ENCODE measurements around the gene INSRR. TPM values are rescaled to one million over a fixed set of nuclear protein-coding genes. Genes with fewer than 3 reads are reported as not detected.

INSRR gene
- polyA plus RNA-seq, 3 donors, result not detected

GRCh38 chr1:156848461-156849150 lies 10.3 kb downstream of the INSRR start:
- WGBS (ENCODE audit: insufficient coverage), result 6% methylated on average over 35 of the region's 36 CpGs
- Histone ChIP-seq H3K4me3 (replicated peaks in 1 of 3; ENCODE audit: low read depth in 2 of 3, low read length in 3 of 3) (no peak overlapping the region), H2AFZ (ENCODE audit: insufficient read depth, low read depth, low read length, poor library complexity, severe bottlenecking) (no peak overlapping the region), H4K20me1 (ENCODE audit: insufficient read depth, low read length) (no peaks in the 10 kb centered on the region), H3K9me3 (replicated peaks in 1 of 2; ENCODE audit: control insufficient read depth in 1 of 2, insufficient read depth in 1 of 2, low read length in 2 of 2) (peaks cover 0 to 8% of the 10 kb centered on the region in 2 donors), H3K9ac (ENCODE audit: insufficient read depth, low read length, poor library complexity, severe bottlenecking) (no peak overlapping the region), H3K36me3 (replicated peaks in 1 of 2; ENCODE audit: control insufficient read depth in 1 of 2, insufficient read depth in 2 of 2, low read length in 2 of 2) (no peaks in the 10 kb centered on the region), H3K27ac (ENCODE audit: low read depth in 1 of 2, low read length in 2 of 2) (no peak overlapping the region), H3K79me2 (ENCODE audit: insufficient read depth, low read length) (no peaks in the 10 kb centered on the region), H3K27me3 (ENCODE audit: control insufficient read depth in 2 of 2, insufficient read depth in 2 of 2, low read length in 2 of 2) (peaks cover 38 to 63% of the 10 kb centered on the region in 2 donors), H3K4me2 (replicated peaks; ENCODE audit: extremely low read depth, low read length, poor library complexity, severe bottlenecking) (no peak overlapping the region), H3K4me1 (ENCODE audit: control insufficient read depth in 1 of 2, insufficient read depth in 2 of 2, low read length in 2 of 2) (peaks cover 2 to 4% of the 10 kb centered on the region in 2 donors)
- Mint-ChIP-seq H3K27ac (no peak overlapping the region), H3K4me3 (peak overlapping the region in 1 of 2 donors; percentile 77), H3K36me3 (peaks cover 0 to 1% of the 10 kb centered on the region in 2 donors), H3K27me3 (ENCODE audit: low read depth in 3 of 3) (peaks cover 68 to 75% (median 71%) of the 10 kb centered on the region in 3 donors), H3K4me1 (peaks cover 6% of the 10 kb centered on the region), H3K9me3 (peaks cover 0 to 11% (median 2%) of the 10 kb centered on the region in 7 donors)
- no peak for TF ChIP-seq CTCF (IDR thresholded peaks at IDR 0.05)
- DNase-seq, result no peak
- intact Hi-C loops (cut with micrococcal nuclease), result no loop called here

GRCh38 chr1:156847591-156848460 lies 11.1 kb downstream of the INSRR start:
- Mint-ChIP-seq H3K27ac (no peak overlapping the region), H3K27me3 (ENCODE audit: low read depth in 3 of 3) (peaks cover 70 to 79% (median 77%) of the 10 kb centered on the region in 3 donors), H3K36me3 (peaks cover 0 to 1% of the 10 kb centered on the region in 2 donors), H3K4me3 (peak overlapping the region in 1 of 2 donors; percentile 77), H3K9me3 (peaks cover 0 to 11% (median 2%) of the 10 kb centered on the region in 7 donors), H3K4me1 (peaks cover 6% of the 10 kb centered on the region)
- Histone ChIP-seq H3K4me2 (replicated peaks; ENCODE audit: extremely low read depth, low read length, poor library complexity, severe bottlenecking) (no peak overlapping the region), H4K20me1 (ENCODE audit: insufficient read depth, low read length) (no peaks in the 10 kb centered on the region), H3K4me3 (replicated peaks in 1 of 3; ENCODE audit: low read depth in 2 of 3, low read length in 3 of 3) (no peak overlapping the region), H2AFZ (ENCODE audit: insufficient read depth, low read depth, low read length, poor library complexity, severe bottlenecking) (no peak overlapping the region), H3K4me1 (ENCODE audit: control insufficient read depth in 1 of 2, insufficient read depth in 2 of 2, low read length in 2 of 2) (peaks cover 2 to 4% of the 10 kb centered on the region in 2 donors), H3K9me3 (replicated peaks in 1 of 2; ENCODE audit: control insufficient read depth in 1 of 2, insufficient read depth in 1 of 2, low read length in 2 of 2) (peaks cover 0 to 8% of the 10 kb centered on the region in 2 donors), H3K27me3 (ENCODE audit: control insufficient read depth in 2 of 2, insufficient read depth in 2 of 2, low read length in 2 of 2) (peaks cover 41 to 68% of the 10 kb centered on the region in 2 donors), H3K36me3 (replicated peaks in 1 of 2; ENCODE audit: control insufficient read depth in 1 of 2, insufficient read depth in 2 of 2, low read length in 2 of 2) (no peaks in the 10 kb centered on the region), H3K79me2 (ENCODE audit: insufficient read depth, low read length) (no peaks in the 10 kb centered on the region), H3K9ac (ENCODE audit: insufficient read depth, low read length, poor library complexity, severe bottlenecking) (no peak overlapping the region), H3K27ac (ENCODE audit: low read depth in 1 of 2, low read length in 2 of 2) (no peak overlapping the region)
- TF ChIP-seq CTCF (IDR thresholded peaks at IDR 0.05), result no peak
- 92% methylated on average over 2 of the region's 7 CpGs for WGBS (ENCODE audit: insufficient coverage)
- DNase-seq, result no peak
- intact Hi-C loops (cut with micrococcal nuclease), result no loop called here

Data from CD14-positive monocyte (primary cell).